Skeletal muscle cell (primary cell): ENCODE measurements around the gene FARP2.

Source experiments
- DNase-seq: peaks from one replicate; pipeline ENCODE4 v3.0.0-alpha.2; 2010; ENCODE audit warnings: low read depth
- H3K4me3 ChIP-seq: 2 replicates; pipeline ENCODE4 v1.5.1; 2011; ENCODE audit warnings: low read depth, mild to moderate bottlenecking, control low read depth, low read length, moderate library complexity

Gene FARP2

DNA sequence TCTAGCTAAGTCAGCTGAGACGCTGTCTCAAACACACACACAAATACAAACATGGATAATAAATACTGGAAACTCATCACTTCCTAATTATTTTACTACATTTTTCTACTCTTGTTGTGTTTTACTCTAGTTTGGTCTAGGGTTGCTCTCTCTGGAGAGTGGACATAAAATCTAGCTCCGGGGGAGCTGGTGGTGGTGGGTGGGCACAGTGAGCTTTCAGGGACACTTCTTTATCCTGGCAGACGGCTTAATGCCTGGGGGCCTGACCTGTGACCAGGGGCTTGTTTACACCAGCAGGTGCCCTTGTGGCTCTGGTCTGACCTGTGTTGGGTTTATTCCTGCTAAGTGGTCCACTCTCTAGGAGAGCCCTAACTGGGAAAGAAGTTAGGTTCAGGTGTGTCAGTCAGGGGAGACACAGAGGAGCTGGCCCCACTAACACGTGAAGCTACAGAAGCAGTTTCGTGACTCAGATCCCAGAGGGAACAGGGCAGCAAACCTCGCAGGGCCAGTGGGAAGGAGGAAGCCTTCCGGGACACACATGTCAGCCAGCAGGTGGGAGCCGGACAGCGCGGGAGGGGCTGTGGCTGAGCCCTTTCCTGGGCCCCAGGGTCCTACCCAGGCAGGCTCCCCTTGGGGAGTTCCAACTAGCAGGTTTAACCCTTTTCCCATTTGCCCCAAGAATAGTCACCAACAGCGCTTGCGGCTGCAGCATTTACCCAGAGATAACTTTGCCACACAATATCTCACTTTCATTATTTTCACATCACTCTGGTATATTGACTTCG, 180.0 kb downstream of the FARP2 start:
- no peak overlapping the region for H3K4me3 ChIP-seq
- no peak for DNase-seq

DNA sequence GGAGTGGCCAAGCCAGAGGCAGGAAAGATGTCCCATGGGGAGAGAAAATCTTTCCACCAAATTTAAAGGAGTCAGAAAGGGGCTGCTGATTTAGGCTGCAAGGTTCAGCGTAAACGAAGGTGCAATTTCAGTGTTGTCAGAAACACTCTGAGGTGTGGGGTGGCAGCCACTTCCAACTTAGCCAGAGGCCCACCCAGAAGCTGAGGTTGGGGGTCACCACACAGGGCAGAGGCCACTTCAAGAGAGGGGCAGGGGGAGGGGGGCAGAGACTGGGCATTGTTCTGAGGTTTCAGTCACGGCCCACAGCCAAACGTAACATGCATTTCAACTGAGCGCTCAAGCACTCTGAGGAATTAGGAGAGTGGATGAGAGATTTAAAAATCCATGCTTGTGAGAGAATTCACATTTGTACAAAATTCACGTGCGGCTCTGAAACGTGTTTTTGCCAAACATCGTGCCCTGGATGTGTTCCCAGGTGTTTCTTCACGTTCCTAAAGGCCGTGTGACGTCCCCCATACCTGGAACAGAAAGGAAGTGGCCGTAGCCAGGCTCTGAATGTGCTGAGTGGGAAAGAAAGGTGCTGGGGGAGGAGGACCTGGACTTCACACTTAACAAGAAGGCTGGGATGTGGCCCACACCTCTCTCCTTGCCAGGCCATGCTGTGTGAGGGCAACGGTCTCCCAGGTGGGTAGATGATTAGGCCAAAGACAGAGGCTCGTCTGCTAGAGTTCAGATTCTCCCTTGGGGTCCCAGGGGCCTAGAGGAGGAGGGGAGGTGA, 182.9 kb downstream of the FARP2 start:
- no peak overlapping the region for H3K4me3 ChIP-seq
- no peak for DNase-seq

DNA sequence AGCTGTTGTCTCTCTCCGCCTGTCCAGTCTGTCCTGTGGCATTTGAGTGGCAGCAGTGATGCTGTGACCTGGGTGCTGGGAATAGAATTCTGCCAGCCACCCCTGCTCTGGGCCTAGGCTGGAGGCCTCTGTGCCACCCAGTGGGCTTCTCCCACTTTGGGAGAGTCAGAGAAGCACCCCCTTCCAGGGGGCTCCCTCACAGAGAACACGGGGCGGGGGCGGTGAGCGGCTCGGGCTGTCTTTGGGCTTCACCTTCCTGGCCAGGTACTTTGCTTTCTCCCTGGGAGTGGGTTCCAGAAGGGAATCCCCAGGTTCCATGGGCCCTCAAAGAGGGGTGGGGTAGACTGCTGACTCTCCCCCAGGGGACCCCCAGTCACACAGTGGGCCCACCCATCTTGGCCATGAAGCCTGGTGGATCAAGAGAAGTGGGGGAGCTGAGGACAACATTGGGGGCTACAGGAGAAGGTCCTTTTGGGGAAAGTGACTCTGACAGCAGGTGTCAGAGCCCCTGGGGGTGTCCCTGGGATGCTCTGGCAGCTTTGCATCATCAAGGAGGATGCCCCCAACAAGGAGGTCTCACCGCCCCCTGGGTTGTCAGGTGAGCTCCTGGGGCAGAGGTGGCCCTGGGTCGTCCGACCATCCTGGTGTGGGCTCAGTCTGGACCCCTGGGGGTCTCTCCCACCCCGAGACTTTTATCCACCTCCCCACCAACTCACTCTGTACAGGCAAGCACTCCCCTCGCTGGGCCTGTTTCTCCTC, 183.7 kb downstream of the FARP2 start:
- DNase-seq, result no peak
- H3K4me3 ChIP-seq, result no peak overlapping the region

DNA sequence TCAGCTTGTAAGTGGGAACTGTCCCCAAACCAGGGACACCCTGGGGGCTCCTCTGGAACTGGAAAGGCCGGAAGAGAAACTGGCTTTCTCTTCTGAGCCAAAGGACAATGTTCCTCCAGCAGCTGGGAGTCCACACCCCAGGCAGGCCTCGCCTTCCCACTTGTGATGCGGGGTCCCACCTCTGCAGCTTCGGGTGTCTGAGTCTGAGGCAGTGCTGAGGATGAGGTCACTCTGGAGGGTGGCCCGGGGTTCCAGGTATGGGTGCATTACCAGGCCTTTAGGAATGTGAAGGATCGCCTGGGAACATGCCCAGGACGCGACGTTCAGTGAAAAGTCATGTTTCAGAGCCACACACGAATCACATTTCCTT, 184.3 kb downstream of the FARP2 start:
- H3K4me3 ChIP-seq, result peak overlapping the region; percentile 33
- DNase-seq, result no peak

DNA sequence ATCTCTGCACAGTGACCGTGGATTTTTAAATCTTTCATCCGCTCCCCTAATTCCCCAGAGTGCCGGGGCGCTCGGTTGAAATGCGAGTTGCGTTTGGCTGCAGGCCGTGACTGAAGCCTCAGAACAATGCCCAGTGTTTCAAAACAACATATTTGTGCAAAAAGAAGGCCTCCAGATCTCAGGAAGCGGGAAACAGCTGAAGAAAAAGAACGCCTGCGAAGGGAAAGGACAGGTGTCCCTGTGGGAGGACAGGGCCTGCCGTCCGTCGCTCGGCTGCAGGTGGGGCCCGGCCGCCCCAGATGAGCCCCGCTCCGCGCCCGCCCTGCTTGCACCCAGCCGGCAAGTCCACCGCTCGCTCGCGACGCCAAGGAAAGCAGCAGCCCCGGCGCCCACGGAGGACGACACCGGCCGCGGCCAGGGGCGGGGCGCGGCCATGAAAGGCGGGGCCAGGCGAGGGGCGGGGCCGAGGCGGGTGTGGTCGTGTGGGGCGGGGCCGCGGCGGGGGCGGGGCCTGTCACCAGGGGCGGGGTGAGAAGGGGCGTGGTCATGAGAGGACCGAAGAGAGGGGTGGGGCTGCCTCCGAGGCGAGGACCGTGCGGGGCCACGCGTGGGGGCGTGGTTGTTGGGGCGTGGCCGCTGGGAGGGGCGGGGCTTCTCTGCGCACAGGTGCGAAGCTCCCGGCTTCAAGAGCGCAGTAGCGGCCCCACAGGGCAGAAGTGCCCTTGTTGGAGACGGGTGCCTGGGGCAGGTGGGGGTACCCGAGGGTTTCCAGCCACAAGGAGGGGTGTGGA, 184.9 kb downstream of the FARP2 start:
- peak overlapping the region; percentile 36 for H3K4me3 ChIP-seq
- DNase-seq, result no peak

DNA sequence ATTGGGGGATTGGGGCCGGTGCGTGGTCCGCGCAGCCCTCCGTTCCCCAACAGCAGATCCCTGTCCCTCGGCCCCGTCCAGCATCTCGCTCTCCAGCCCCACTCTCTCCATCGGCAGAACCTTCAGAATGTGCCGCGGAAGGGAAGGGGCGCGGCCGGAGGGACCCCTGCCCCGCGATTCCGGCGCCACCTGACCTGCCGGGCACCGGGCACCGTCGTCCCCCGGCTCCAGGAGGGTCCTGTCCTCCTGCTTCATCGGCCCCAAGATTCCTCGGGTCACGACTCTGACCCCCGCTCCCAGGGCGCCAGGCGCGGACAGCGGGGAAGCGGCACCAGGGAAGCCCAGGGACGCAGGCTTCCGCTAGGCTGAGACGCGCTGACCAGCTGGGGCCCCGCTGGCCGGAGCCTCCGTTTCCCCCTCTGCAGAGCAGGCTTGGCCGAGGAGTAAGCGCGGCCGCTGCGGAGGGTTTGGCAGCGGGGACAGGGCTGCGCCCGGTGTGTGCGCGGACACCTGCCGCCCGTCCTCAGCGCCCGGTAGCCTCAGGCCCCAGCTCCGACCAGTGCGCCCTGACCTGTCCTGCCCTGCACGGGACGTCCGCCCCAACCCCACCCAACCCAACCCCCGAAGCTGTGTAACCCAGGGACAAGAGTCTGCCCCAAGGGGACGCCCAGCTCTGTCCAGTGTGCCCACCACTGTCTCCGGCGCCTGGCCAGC, 185.6 kb downstream of the FARP2 start:
- DNase-seq, result no peak
- peak overlapping the region; percentile 36 for H3K4me3 ChIP-seq

DNA sequence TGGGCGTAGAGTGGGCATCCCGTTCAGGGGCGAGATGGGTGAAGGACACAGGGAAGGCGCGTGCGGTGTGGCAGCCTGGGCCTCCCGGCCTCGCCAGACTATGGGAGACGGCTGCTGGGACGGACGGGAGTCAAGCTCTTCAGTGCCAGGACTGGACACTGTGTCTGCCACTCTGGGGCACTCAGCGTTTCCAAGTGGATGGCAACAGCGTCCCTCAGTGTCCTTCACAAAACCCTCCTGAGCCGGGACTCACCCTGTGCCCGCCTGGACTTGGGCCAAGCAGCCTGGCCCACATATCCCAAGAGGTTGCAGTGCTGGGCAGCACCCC, 186.2 kb downstream of the FARP2 start:
- no peak overlapping the region for H3K4me3 ChIP-seq
- DNase-seq, result no peak
